ENCODE results near the gene TMEM143.
A peak's percentile ranks its signal among the peaks of the same experiment; 100 is the strongest.

Gene TMEM143

DNA sequence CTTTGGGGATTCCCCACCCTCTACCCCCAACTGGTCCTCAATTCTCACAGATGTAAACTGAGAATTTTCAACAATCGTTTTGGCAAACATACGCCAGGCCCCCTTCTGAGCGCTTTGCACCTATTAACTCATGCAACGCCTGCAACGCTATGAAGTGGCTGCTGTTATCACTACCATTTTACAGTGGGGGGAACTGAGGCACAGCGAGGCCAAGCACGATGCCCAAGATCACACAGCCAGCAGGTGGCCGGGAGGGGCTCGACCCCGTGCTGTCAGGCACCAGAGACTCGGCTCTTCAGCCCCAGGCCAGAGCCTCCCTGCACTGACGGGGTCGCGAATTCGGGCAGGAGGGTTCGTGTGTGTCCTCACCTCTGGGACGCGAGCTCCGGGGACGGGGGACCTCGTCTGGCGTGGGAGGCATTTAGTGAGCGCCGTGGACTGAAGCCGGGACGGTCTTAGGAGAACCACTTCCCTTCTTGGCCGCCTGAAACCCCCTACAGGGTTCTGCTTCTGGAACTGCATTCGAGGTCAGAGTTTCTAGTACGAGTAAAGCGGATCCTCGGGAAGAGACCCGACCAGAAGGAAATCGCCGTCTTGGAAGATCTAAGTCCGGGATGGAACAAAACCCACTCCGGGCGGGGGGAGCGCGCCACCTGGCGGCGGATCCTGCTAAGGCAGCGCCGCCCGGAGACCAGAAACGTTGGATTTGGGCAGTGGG lies 72.8 kb downstream of the TMEM143 start:
- Histone ChIP-seq H3K9me2 (replicated peaks; ENCODE audit: low read depth, low read length) (no peaks in the 10 kb centered on the region), H3K4me3 (ENCODE audit: low read length, poor library complexity, severe bottlenecking) (peak overlapping the region; percentile 50), H3K4me2 (ENCODE audit: low read depth, low read length, poor library complexity, severe bottlenecking) (peak overlapping the region; percentile 62), H3K79me2 (ENCODE audit: insufficient read depth, low read length) (no peaks in the 10 kb centered on the region), H4K20me1 (ENCODE audit: insufficient read depth, low read length, poor library complexity, severe bottlenecking) (no peaks in the 10 kb centered on the region), H2AFZ (ENCODE audit: low read length) (peak overlapping the region; percentile 88), H3K27me3 (ENCODE audit: insufficient read depth, low read length, poor library complexity, severe bottlenecking) (no peaks in the 10 kb centered on the region), H3K9ac (ENCODE audit: low read depth, low read length, poor library complexity, severe bottlenecking) (no peak overlapping the region), H3K36me3 (ENCODE audit: insufficient read depth, low read length) (no peaks in the 10 kb centered on the region), H3K4me1 (ENCODE audit: insufficient read depth, low read length, poor library complexity, severe bottlenecking) (peaks cover 3% of the 10 kb centered on the region), H3K9me3 (ENCODE audit: insufficient read depth, low read depth, low read length) (no peaks in the 10 kb centered on the region), H3F3A (ENCODE audit: low read depth) (no peaks in the 10 kb centered on the region)
- no peak for TF ChIP-seq EZH2phosphoT487 (IDR thresholded peaks at IDR 0.05; ENCODE audit: borderline replicate concordance)
- peak; percentile 96 for TF ChIP-seq CTCF (conservative IDR thresholded peaks at IDR 0.05; ENCODE audit: low read length)

GRCh38 chr19:48290401-48290770 lies 73.4 kb downstream of the TMEM143 start:
- no peak for TF ChIP-seq CTCF (conservative IDR thresholded peaks at IDR 0.05; ENCODE audit: low read length)
- TF ChIP-seq EZH2phosphoT487 (IDR thresholded peaks at IDR 0.05; ENCODE audit: borderline replicate concordance) = no peak
- H3K27me3 ChIP-seq (ENCODE audit: insufficient read depth, low read length, poor library complexity, severe bottlenecking) = no peaks in the 10 kb centered on the region
- no peak overlapping the region for H3K4me3 ChIP-seq (ENCODE audit: low read length, poor library complexity, severe bottlenecking)
- H4K20me1 ChIP-seq (ENCODE audit: insufficient read depth, low read length, poor library complexity, severe bottlenecking) = no peaks in the 10 kb centered on the region
- no peak overlapping the region for H3K4me2 ChIP-seq (ENCODE audit: low read depth, low read length, poor library complexity, severe bottlenecking)
- peaks cover 3% of the 10 kb centered on the region for H3K4me1 ChIP-seq (ENCODE audit: insufficient read depth, low read length, poor library complexity, severe bottlenecking)
- no peaks in the 10 kb centered on the region for H3F3A ChIP-seq (ENCODE audit: low read depth)
- H3K9me3 ChIP-seq (ENCODE audit: insufficient read depth, low read depth, low read length) = no peaks in the 10 kb centered on the region
- no peaks in the 10 kb centered on the region for H3K9me2 ChIP-seq (replicated peaks; ENCODE audit: low read depth, low read length)
- no peaks in the 10 kb centered on the region for H3K79me2 ChIP-seq (ENCODE audit: insufficient read depth, low read length)
- no peak overlapping the region for H2AFZ ChIP-seq (ENCODE audit: low read length)
- H3K36me3 ChIP-seq (ENCODE audit: insufficient read depth, low read length) = no peaks in the 10 kb centered on the region
- H3K9ac ChIP-seq (ENCODE audit: low read depth, low read length, poor library complexity, severe bottlenecking) = no peak overlapping the region

GRCh38 chr19:48287748-48288147 lies 76.0 kb downstream of the TMEM143 start:
- Histone ChIP-seq H3K9me3 (ENCODE audit: insufficient read depth, low read depth, low read length) (peaks cover 2% of the 10 kb centered on the region; the same call in 1 of the 2 replicates), H3K9ac (ENCODE audit: low read depth, low read length, poor library complexity, severe bottlenecking) (no peak overlapping the region), H3F3A (ENCODE audit: low read depth) (no peaks in the 10 kb centered on the region), H3K9me2 (replicated peaks; ENCODE audit: low read depth, low read length) (no peaks in the 10 kb centered on the region), H4K20me1 (ENCODE audit: insufficient read depth, low read length, poor library complexity, severe bottlenecking) (no peaks in the 10 kb centered on the region), H2AFZ (ENCODE audit: low read length) (no peak overlapping the region), H3K27me3 (ENCODE audit: insufficient read depth, low read length, poor library complexity, severe bottlenecking) (no peaks in the 10 kb centered on the region), H3K36me3 (ENCODE audit: insufficient read depth, low read length) (no peaks in the 10 kb centered on the region), H3K79me2 (ENCODE audit: insufficient read depth, low read length) (no peaks in the 10 kb centered on the region), H3K4me3 (ENCODE audit: low read length, poor library complexity, severe bottlenecking) (no peak overlapping the region), H3K4me1 (ENCODE audit: insufficient read depth, low read length, poor library complexity, severe bottlenecking) (peaks cover 3% of the 10 kb centered on the region), H3K4me2 (ENCODE audit: low read depth, low read length, poor library complexity, severe bottlenecking) (no peak overlapping the region)
- TF ChIP-seq CTCF (conservative IDR thresholded peaks at IDR 0.05; ENCODE audit: low read length) (no peak), EZH2phosphoT487 (IDR thresholded peaks at IDR 0.05; ENCODE audit: borderline replicate concordance) (no peak)

Data from Loucy (cell line).